ENCODE results near the gene GIT1.

Gene GIT1

DNA sequence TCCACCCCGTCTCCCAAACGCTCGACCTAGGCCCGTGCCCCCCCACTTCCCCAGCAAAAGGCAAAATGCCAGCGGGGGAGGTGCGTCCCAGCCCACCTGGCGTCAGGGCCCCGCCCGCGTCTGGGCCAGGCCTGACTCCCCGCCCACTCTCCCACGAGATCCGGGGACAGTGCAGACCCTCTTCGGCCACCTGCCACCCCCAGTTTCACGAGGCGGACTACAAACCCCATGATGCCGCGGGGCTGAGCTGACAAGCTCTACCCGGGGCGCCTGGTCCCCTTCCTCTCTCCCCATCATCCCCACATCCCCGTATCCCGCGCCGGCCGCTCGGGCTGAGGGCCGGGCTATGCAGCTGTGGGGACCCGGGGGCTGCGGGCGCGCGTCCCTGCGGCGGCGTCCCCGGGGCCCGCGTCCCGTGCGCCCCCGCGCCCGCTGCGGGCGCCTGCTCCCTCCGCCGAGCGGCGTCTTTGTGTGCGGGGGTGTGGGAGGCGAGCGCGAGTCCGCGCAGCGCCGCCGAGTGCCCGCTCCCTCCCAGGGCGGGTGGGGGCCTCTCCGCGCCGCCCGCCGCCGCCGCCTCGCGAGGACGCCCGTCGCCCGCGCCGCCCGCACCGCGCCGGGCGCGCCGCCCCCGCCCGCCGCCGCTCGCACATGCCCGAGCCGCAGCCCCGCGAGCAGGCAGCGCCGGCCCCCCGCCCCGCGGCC is 3.6 kb upstream of the GIT1 start, which contains the start of gene ANKRD13B:
TSS of gene ANKRD13B (plus strand) at position 283 of the 702 bp plus-strand sequence. CDS start 490 bp downstream, outside the sequence.
- no peak for DNase-seq (ENCODE audit: insufficient read length, low spot score)
- no peak for TF ChIP-seq CTCF (IDR thresholded peaks at IDR 0.05; ENCODE audit: insufficient read depth, missing control alignments)
- FAIRE-seq = no peak

GRCh38 chr17:29591737-29592608 is 2.5 kb upstream of the GIT1 start:
- DNase-seq (ENCODE audit: insufficient read length, low spot score) = peak; percentile 68
- FAIRE-seq = no peak
- TF ChIP-seq CTCF (IDR thresholded peaks at IDR 0.05; ENCODE audit: insufficient read depth, missing control alignments) = peak; percentile 97

DNA sequence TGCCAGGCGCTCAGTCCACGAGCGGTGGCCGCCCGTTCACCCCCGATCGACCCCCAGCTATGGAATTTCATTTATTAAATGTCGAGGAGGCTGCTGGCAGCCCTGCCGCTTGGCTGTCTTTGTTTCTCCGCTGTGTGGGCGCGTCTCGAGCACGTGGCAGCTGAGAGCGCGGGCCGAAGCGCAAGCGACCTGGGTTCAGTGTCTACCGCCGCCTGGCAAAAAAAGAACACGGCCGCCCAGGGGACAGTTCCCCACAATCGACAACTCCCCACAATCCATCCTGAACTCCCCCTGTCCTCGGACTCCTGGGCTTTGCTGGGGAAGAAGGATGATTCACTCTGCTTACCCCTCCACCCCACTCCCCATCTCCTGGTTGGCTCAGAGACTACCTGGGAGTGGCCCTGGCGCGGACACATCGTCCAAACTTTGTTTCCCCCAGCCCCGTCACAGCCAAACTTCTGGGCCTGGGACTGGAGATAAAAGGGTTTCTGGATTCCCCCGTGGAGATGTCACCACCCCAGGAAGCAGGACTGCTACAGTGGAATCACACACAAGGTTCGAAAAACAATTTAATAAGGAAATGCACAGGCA is 1.8 kb upstream of the GIT1 start:
- FAIRE-seq (no peak), DNase-seq (ENCODE audit: insufficient read length, low spot score) (no peak)
- no peak for TF ChIP-seq CTCF (IDR thresholded peaks at IDR 0.05; ENCODE audit: insufficient read depth, missing control alignments)

DNA sequence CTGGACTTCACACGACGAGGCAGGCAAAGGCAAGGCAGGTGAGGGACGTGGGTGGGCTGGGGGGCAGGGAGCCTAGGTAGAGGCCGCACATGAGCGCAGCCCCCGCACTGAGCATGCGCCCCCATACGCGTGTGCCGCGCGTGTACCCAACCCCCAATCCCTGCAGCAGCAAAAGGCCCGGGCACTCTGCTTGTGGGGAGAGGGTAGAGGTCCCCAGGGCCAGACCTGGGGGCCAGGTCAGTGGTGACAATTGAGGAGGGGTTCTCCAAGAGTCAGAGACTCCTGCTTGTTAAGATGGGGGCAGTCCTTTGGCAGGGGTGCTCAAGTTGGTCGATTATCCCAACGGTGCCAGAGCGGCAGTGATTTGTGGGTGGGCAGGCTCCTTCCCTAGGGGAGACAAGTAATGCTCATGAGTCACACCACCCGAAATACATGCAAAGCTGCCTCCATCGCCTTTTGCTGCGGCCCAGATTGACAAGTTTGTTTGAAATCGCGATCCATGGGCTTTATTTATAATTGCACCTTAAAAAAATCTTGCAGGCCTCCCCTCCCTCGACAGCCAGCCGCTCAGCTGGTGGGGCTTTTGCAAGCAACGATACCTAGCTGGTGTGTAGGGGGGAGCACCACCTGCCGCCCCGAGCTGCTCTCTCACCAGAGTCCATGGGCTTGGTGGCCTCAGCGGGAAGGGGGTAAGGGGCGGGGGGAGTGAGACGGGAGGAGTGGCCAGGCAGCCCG is 1.1 kb upstream of the GIT1 start:
- FAIRE-seq (no peak), DNase-seq (ENCODE audit: insufficient read length, low spot score) (no peak)
- no peak for TF ChIP-seq CTCF (IDR thresholded peaks at IDR 0.05; ENCODE audit: insufficient read depth, missing control alignments)

GRCh38 chr17:29588562-29589411 is 661 bp downstream of the GIT1 start:
- FAIRE-seq = no peak
- no peak for TF ChIP-seq CTCF (IDR thresholded peaks at IDR 0.05; ENCODE audit: insufficient read depth, missing control alignments)
- no peak for DNase-seq (ENCODE audit: insufficient read length, low spot score)

DNA sequence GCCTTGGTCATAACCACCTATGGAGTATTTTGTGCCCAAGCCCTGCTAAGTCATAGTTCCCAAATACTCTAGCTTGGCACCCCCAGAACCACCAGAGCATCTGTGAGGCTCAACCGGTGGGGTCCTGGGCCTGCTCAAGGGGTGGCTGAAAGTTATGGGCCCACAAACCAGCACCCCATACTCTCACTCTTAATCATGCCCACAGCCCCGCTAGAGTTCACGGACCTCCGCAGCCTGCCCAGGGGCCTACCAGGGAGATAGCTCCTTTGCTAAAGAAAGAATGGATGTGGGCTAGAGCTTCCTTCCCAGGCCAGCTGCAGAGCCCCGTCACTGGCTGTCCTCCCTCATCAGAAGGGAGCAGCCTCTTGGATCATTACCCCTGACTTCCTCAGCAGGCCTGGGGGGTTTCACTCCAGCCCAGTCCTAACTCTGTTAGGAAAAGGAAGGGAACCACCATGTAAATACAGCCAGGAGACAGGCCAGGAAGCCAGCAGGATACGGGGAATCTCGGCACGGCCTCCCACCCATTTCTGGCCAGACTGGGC is 1.4 kb downstream of the GIT1 start:
- no peak for FAIRE-seq
- TF ChIP-seq CTCF (IDR thresholded peaks at IDR 0.05; ENCODE audit: insufficient read depth, missing control alignments) = no peak
- no peak for DNase-seq (ENCODE audit: insufficient read length, low spot score)
